Measurements from ENCODE around the gene PCDH12. TPM values are rescaled to one million over a fixed set of nuclear protein-coding genes. Genes with fewer than 3 reads are reported as not detected.

The PCDH12 gene
- total and polyA plus RNA-seq, 2 donors (not counting 1 experiment from before 2014, with no cell fraction given), result 0.01 TPM; not detected in 1

- ATAC-seq (ENCODE audit: low read depth), result no peak
- no peak overlapping the region for H3K4me3 ChIP-seq (ENCODE audit: control extremely low read depth in 1 of 5, extremely low read depth in 1 of 5, insufficient read depth in 1 of 5, low read depth in 2 of 5, low read length in 4 of 5)
- no peaks in the 10 kb centered on the region for H4K20me1 ChIP-seq (ENCODE audit: control insufficient read depth, insufficient read depth, low read length, poor library complexity, severe bottlenecking)
- no peak for DNase-seq
- H3K9ac ChIP-seq (ENCODE audit: low read length), result no peak overlapping the region
- Mint-ChIP-seq H3K9me3 (ENCODE audit: insufficient read depth) (no peaks in the 10 kb centered on the region), H3K27me3 (no peaks in the 10 kb centered on the region), H3K27ac (no peak overlapping the region), H3K4me1 (peaks cover 31% of the 10 kb centered on the region), H3K4me3 (no peak overlapping the region)
- ChIA-PET POLR2A (no interaction called here), CTCF (interaction anchor here (1.2 to 9.9 kb wide), 4 partner anchors 13 to 299 kb away, joined by 4 to 198 read pairs (median 5); no protein-coding TSS in a partner anchor)
- H3K79me2 ChIP-seq (ENCODE audit: control insufficient read depth, insufficient read depth, low read length), result no peaks in the 10 kb centered on the region
- peaks cover 16 to 35% of the 10 kb centered on the region in 2 donors for H3K4me1 ChIP-seq (ENCODE audit: control insufficient read depth in 2 of 2, insufficient read depth in 2 of 2, low read length in 2 of 2)
- no peak overlapping the region for H3K27ac ChIP-seq (ENCODE audit: low read length in 2 of 2)
- no peaks in the 10 kb centered on the region for H3K9me3 ChIP-seq (ENCODE audit: control extremely low read depth in 1 of 3, control insufficient read depth in 2 of 3, insufficient read depth in 1 of 3, low read length in 2 of 3)
- H3K36me3 ChIP-seq (replicated peaks in 1 of 2; ENCODE audit: control extremely low read depth in 1 of 2, control insufficient read depth in 1 of 2, extremely low read depth in 1 of 2, insufficient read depth in 2 of 2, low read length in 1 of 2), result no peaks in the 10 kb centered on the region
- TF ChIP-seq EZH2 (IDR thresholded peaks at IDR 0.05; ENCODE audit: borderline replicate concordance, insufficient read depth, low read depth, low read length, poor library complexity, severe bottlenecking), result no peak
- TF ChIP-seq, protein P1, sequence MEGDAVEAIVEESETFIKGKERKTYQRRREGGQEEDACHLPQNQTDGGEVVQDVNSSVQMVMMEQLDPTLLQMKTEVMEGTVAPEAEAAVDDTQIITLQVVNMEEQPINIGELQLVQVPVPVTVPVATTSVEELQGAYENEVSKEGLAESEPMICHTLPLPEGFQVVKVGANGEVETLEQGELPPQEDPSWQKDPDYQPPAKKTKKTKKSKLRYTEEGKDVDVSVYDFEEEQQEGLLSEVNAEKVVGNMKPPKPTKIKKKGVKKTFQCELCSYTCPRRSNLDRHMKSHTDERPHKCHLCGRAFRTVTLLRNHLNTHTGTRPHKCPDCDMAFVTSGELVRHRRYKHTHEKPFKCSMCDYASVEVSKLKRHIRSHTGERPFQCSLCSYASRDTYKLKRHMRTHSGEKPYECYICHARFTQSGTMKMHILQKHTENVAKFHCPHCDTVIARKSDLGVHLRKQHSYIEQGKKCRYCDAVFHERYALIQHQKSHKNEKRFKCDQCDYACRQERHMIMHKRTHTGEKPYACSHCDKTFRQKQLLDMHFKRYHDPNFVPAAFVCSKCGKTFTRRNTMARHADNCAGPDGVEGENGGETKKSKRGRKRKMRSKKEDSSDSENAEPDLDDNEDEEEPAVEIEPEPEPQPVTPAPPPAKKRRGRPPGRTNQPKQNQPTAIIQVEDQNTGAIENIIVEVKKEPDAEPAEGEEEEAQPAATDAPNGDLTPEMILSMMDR (IDR thresholded peaks at IDR 0.05), result no peak
- intact Hi-C loops (cut with micrococcal nuclease), result no loop called here
- H3K4me2 ChIP-seq (replicated peaks; ENCODE audit: low read depth, low read length, poor library complexity, severe bottlenecking), result no peak overlapping the region
- no peak overlapping the region for H2AFZ ChIP-seq (ENCODE audit: insufficient read depth, low read depth, low read length, poor library complexity, severe bottlenecking)
- no peaks in the 10 kb centered on the region for H3K27me3 ChIP-seq (replicated peaks in 1 of 4; ENCODE audit: control extremely low read depth in 1 of 4, control insufficient read depth in 3 of 4, insufficient read depth in 4 of 4, low read length in 3 of 4)
- WGBS (ENCODE audit: insufficient coverage), result 12% methylated on average over 2 of the region's 3 CpGs
Observed at GRCh38 chr5:141963701-141964100, 5.7 kb upstream of the PCDH12 start.

DNA sequence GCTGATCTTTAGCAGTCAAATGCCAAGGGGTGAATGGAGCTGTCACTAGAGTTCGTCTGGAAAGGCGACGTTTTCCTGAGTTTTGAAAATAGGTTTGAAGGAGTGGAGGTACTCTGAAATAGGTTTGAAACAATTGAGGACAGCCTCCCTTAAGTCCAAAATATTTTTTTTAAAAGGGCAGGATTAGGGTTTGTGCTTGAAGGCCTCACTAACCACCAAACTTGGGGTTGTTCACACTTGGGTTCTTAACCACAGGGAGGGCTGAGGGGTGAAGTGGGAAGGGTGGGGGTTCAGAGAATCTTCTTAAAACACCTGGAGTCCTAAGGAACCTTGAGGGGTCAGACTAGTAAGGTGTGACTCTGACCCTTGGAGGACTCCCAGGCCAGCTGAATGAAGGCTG lies 3.5 kb upstream of the PCDH12 start:
- ChIA-PET CTCF (interaction anchor here (0.6 to 9.9 kb wide), 47 partner anchors 8 to 1221 kb away, joined by 3 to 198 read pairs (median 5); partner anchors contain the start of genes ARAP3, DELE1, DIAPH1 and FCHSD1), POLR2A (interaction anchor here (1.2 to 1.8 kb wide), 3 partner anchors 8 to 269 kb away, joined by 5 to 11 read pairs (median 7); partner anchors contain the start of genes DELE1 and RNF14)
- peak overlapping the region in 1 of 5 experiments; percentile 2 for H3K4me3 ChIP-seq (ENCODE audit: control extremely low read depth in 1 of 5, extremely low read depth in 1 of 5, insufficient read depth in 1 of 5, low read depth in 2 of 5, low read length in 4 of 5)
- H3K4me1 ChIP-seq (ENCODE audit: control insufficient read depth in 2 of 2, insufficient read depth in 2 of 2, low read length in 2 of 2), result peaks cover 10 to 25% of the 10 kb centered on the region in 2 donors
- no peak overlapping the region for H3K27ac ChIP-seq (ENCODE audit: low read length in 2 of 2)
- Mint-ChIP-seq H3K9me3 (ENCODE audit: insufficient read depth) (no peaks in the 10 kb centered on the region), H3K27me3 (no peaks in the 10 kb centered on the region), H3K4me1 (peaks cover 17% of the 10 kb centered on the region), H3K4me3 (no peak overlapping the region), H3K27ac (no peak overlapping the region)
- peak overlapping the region; percentile 23 for H2AFZ ChIP-seq (ENCODE audit: insufficient read depth, low read depth, low read length, poor library complexity, severe bottlenecking)
- H3K36me3 ChIP-seq (replicated peaks in 1 of 2; ENCODE audit: control extremely low read depth in 1 of 2, control insufficient read depth in 1 of 2, extremely low read depth in 1 of 2, insufficient read depth in 2 of 2, low read length in 1 of 2), result no peaks in the 10 kb centered on the region
- peak overlapping the region; percentile 65 for H3K4me2 ChIP-seq (replicated peaks; ENCODE audit: low read depth, low read length, poor library complexity, severe bottlenecking)
- H4K20me1 ChIP-seq (ENCODE audit: control insufficient read depth, insufficient read depth, low read length, poor library complexity, severe bottlenecking), result no peaks in the 10 kb centered on the region
- intact Hi-C loops (cut with micrococcal nuclease), result loop anchor here (2.0 kb wide), 3 partner anchors 83 to 641 kb away; partner anchors contain the start of genes HDAC3, PCDH1, RELL2 and TAF7
- DNase-seq, result no peak
- no peak overlapping the region for H3K9ac ChIP-seq (ENCODE audit: low read length)
- H3K79me2 ChIP-seq (ENCODE audit: control insufficient read depth, insufficient read depth, low read length), result no peaks in the 10 kb centered on the region
- ATAC-seq (ENCODE audit: low read depth), result no peak
- TF ChIP-seq EZH2 (IDR thresholded peaks at IDR 0.05; ENCODE audit: borderline replicate concordance, insufficient read depth, low read depth, low read length, poor library complexity, severe bottlenecking), result no peak
- TF ChIP-seq, protein P1 (IDR thresholded peaks at IDR 0.05), result no peak
- no peaks in the 10 kb centered on the region for H3K27me3 ChIP-seq (replicated peaks in 1 of 4; ENCODE audit: control extremely low read depth in 1 of 4, control insufficient read depth in 3 of 4, insufficient read depth in 4 of 4, low read length in 3 of 4)
- WGBS (ENCODE audit: insufficient coverage), result 100% methylated on average over 3 of the region's 3 CpGs
- H3K9me3 ChIP-seq (ENCODE audit: control extremely low read depth in 1 of 3, control insufficient read depth in 2 of 3, insufficient read depth in 1 of 3, low read length in 2 of 3), result no peaks in the 10 kb centered on the region
